H9 (cell line): ENCODE measurements around the gene CCDC30. TPM values are rescaled to one million over a fixed set of nuclear protein-coding genes. Genes with fewer than 3 reads are reported as not detected.

Experiments used
- DNase-seq: peaks from one replicate; pipeline ENCODE4 v3.0.0-alpha.2; 2017
- H2AFZ ChIP-seq: one replicate; pipeline ENCODE4 v1.6.1; 2013; ENCODE audit warnings: mild to moderate bottlenecking, low read length, control low read depth, moderate library complexity
- H2AK5ac ChIP-seq: 2 replicates; pipeline ENCODE4 v1.6.1; 2013; ENCODE audit warnings: low read length, control low read depth, mixed read lengths; ENCODE audit not compliant: insufficient read length
- H2BK120ac ChIP-seq: one replicate; pipeline ENCODE4 v1.6.1; 2013; ENCODE audit warnings: low read depth, mild to moderate bottlenecking, low read length, control low read depth, inconsistent platforms; ENCODE audit not compliant: poor library complexity, severe bottlenecking
- H2BK12ac ChIP-seq: 2 replicates; pipeline ENCODE4 v1.6.1; 2013; ENCODE audit warnings: low read length, control low read depth, mixed read lengths, low read depth; ENCODE audit not compliant: insufficient read length
- H2BK15ac ChIP-seq: 2 replicates; pipeline ENCODE4 v1.6.1; 2013; ENCODE audit warnings: low read depth, low read length, control low read depth
- H2BK20ac ChIP-seq: one replicate; pipeline ENCODE4 v1.6.1; 2013; ENCODE audit warnings: low read depth, mild to moderate bottlenecking, low read length, control low read depth, inconsistent platforms; ENCODE audit not compliant: poor library complexity, severe bottlenecking
- H2BK5ac ChIP-seq: 2 replicates; pipeline ENCODE4 v1.6.1; 2013; ENCODE audit warnings: low read length, control low read depth, mixed read lengths; ENCODE audit not compliant: insufficient read length
- H3K14ac ChIP-seq: 2 replicates; pipeline ENCODE4 v1.6.1; 2013; ENCODE audit warnings: low read length, control low read depth; ENCODE audit not compliant: insufficient read depth
- H3K18ac ChIP-seq: 2 replicates; pipeline ENCODE4 v1.6.1; 2013; ENCODE audit warnings: low read depth, mild to moderate bottlenecking, mixed read lengths, low read length, control low read depth; ENCODE audit not compliant: insufficient read length
- H3K23ac ChIP-seq: 2 replicates; pipeline ENCODE4 v1.6.1; 2013; ENCODE audit warnings: low read length, control low read depth, mixed read lengths, low read depth; ENCODE audit not compliant: insufficient read length
- H3K23me2 ChIP-seq: 2 replicates; pipeline ENCODE4 v1.6.1; 2013; ENCODE audit warnings: low read depth, mild to moderate bottlenecking, mixed read lengths, low read length, control low read depth; ENCODE audit not compliant: insufficient read length, poor library complexity, severe bottlenecking
- H3K27ac ChIP-seq: 2 replicates; pipeline ENCODE4 v1.5.1; 2013; ENCODE audit warnings: low read length, control low read depth, mixed read lengths, low read depth; ENCODE audit not compliant: insufficient read length
- H3K27me3 ChIP-seq: 2 replicates; pipeline ENCODE4 v1.6.1; 2013; ENCODE audit warnings: low read length, control low read depth, inconsistent platforms; ENCODE audit not compliant: insufficient read depth
- H3K4ac ChIP-seq: 2 replicates; pipeline ENCODE4 v1.6.1; 2013; ENCODE audit warnings: low read depth, mild to moderate bottlenecking, control low read depth, inconsistent platforms, low read length, moderate library complexity
- H3K4me1 ChIP-seq: 2 replicates; pipeline ENCODE4 v1.6.1; 2013; ENCODE audit warnings: low read length, control low read depth, inconsistent platforms; ENCODE audit not compliant: insufficient read depth
- H3K4me2 ChIP-seq: 2 replicates; pipeline ENCODE4 v1.6.1; 2013; ENCODE audit warnings: low read length, control low read depth, mixed read lengths; ENCODE audit not compliant: insufficient read length, insufficient read depth
- H3K56ac ChIP-seq: 2 replicates; pipeline ENCODE4 v1.6.1; 2013; ENCODE audit warnings: low read depth, mild to moderate bottlenecking, mixed read lengths, low read length, control low read depth; ENCODE audit not compliant: insufficient read length
- H3K79me1 ChIP-seq: 2 replicates; pipeline ENCODE4 v1.6.1; 2013; ENCODE audit warnings: low read depth, mild to moderate bottlenecking, moderate library complexity, low read length, control low read depth, inconsistent platforms; ENCODE audit not compliant: insufficient read depth, poor library complexity, severe bottlenecking
- H3K79me2 ChIP-seq: 2 replicates; pipeline ENCODE4 v1.6.1; 2013; ENCODE audit warnings: low read length, control low read depth, inconsistent platforms; ENCODE audit not compliant: insufficient read depth
- H3K9ac ChIP-seq: 2 replicates; pipeline ENCODE4 v1.6.1; 2013; ENCODE audit warnings: low read length, control low read depth, mixed read lengths; ENCODE audit not compliant: insufficient read length; ENCODE audit errors: extremely low read depth
- H3K9me3 ChIP-seq: one replicate; pipeline ENCODE4 v1.6.1; 2013; ENCODE audit warnings: low read depth, low read length, inconsistent platforms; ENCODE audit not compliant: control insufficient read depth
- H3T11ph ChIP-seq: one replicate; pipeline ENCODE4 v1.6.1; 2013; ENCODE audit warnings: mild to moderate bottlenecking, low read length, control low read depth, inconsistent platforms
- H4K20me1 ChIP-seq: one replicate; pipeline ENCODE4 v1.6.1; 2013; ENCODE audit not compliant: control insufficient read depth, insufficient read length, insufficient read depth
- H4K5ac ChIP-seq: 2 replicates; pipeline ENCODE4 v1.6.1; 2013; ENCODE audit warnings: low read depth, mild to moderate bottlenecking, mixed read lengths, low read length, control low read depth; ENCODE audit not compliant: insufficient read length
- H4K8ac ChIP-seq: replicated peaks from 2 replicates; pipeline ENCODE4 v1.6.1; 2013; ENCODE audit warnings: low read length, control low read depth, mixed read lengths, low read depth; ENCODE audit not compliant: insufficient read length
- H4K91ac ChIP-seq: 2 replicates; pipeline ENCODE4 v1.6.1; 2013; ENCODE audit warnings: low read depth, mild to moderate bottlenecking, moderate library complexity, mixed read lengths, low read length, control low read depth; ENCODE audit not compliant: insufficient read length
- H3K27ac Mint-ChIP-seq, 3 experiments: 2 replicates in 2 of 3; 3 replicates in 1 of 3; pipeline ENCODE4 v1.8.0; 2020 to 2021; ENCODE audit warnings: mixed read lengths in 3 of 3, mild to moderate bottlenecking in 1 of 3, moderate library complexity in 1 of 3
- H3K27me3 Mint-ChIP-seq: 2 replicates; pipeline ENCODE4 v1.8.0; 2021; ENCODE audit warnings: low read depth, mild to moderate bottlenecking, moderate library complexity, mixed read lengths
- H3K36me3 Mint-ChIP-seq, 3 experiments: 2 replicates in 2 of 3; 3 replicates in 1 of 3; pipeline ENCODE4 v1.8.0; 2020 to 2021; ENCODE audit warnings: low read depth in 3 of 3, mixed read lengths in 3 of 3; ENCODE audit not compliant: insufficient read depth in 1 of 3
- H3K4me1 Mint-ChIP-seq, 2 experiments: 2 replicates each; pipeline ENCODE4 v1.8.0; 2020; ENCODE audit warnings: mixed read lengths in 2 of 2
- H3K4me3 Mint-ChIP-seq, 2 experiments: 2 replicates in 1 of 2; 3 replicates in 1 of 2; pipeline ENCODE4 v1.8.0; 2020 to 2021; ENCODE audit warnings: mild to moderate bottlenecking in 2 of 2, mixed read lengths in 2 of 2, moderate library complexity in 1 of 2
- H3K9me3 Mint-ChIP-seq, 2 experiments: 2 replicates in 1 of 2; 3 replicates in 1 of 2; pipeline ENCODE4 v1.8.0; 2020; ENCODE audit warnings: mild to moderate bottlenecking in 2 of 2, mixed read lengths in 2 of 2, moderate library complexity in 1 of 2
- WGBS: extraction: QIAGEN DNeasy Blood & Tissue Kit; methylation state at CpG from one replicate; pipeline ENCODE4 v1.1.7; 2013; ENCODE audit warnings: missing lambda C conversion rate, low lambda C conversion rate, mixed read lengths; ENCODE audit not compliant: insufficient read length; ENCODE audit errors: extremely low coverage; 5-methylcytosine and 5-hydroxymethylcytosine counted together
- total RNA-seq: library from RNA; stranded (reverse); gene quantifications from 2 replicates; pipeline ENCODE4 v1.2.1, GENCODE V29; 2021
- TF ChIP-seq, protein P1 (sequence below): fragments of 200-600 bp; sonication (generic); conservative IDR thresholded peaks from 3 replicates; pipeline ENCODE4 v1.8.0; 2021; ENCODE audit warnings: antibody characterized with exemption, mild to moderate bottlenecking

The CCDC30 gene
- total RNA-seq, 1 experiment from 2014 or later: 1.8 TPM

- Histone ChIP-seq H4K5ac (no peak overlapping the region), H3K23ac (no peak overlapping the region), H3K4me1 (no peaks in the 10 kb centered on the region), H3K9ac (no peak overlapping the region), H3K56ac (no peak overlapping the region), H3K4ac (no peak overlapping the region), H3K79me1 (no peaks in the 10 kb centered on the region), H2BK120ac (no peak overlapping the region), H2BK15ac (no peak overlapping the region), H3T11ph (no peak overlapping the region), H3K27me3 (no peaks in the 10 kb centered on the region), H3K23me2 (no peaks in the 10 kb centered on the region), H2BK20ac (no peak overlapping the region), H3K4me2 (no peak overlapping the region), H4K91ac (no peak overlapping the region), H4K20me1 (no peaks in the 10 kb centered on the region), H4K8ac (no peak overlapping the region), H2AFZ (no peak overlapping the region), H3K18ac (no peak overlapping the region), H2BK12ac (no peak overlapping the region), H3K14ac (no peak overlapping the region), H2BK5ac (no peak overlapping the region), H2AK5ac (no peak overlapping the region), H3K27ac (no peak overlapping the region), H3K9me3 (no peaks in the 10 kb centered on the region), H3K79me2 (no peaks in the 10 kb centered on the region)
- no peaks in the 10 kb centered on the region; the same call in 1 of the 2 replicates for H3K27me3 Mint-ChIP-seq
- no peak overlapping the region for H3K27ac Mint-ChIP-seq
- H3K36me3 Mint-ChIP-seq: no peaks in the 10 kb centered on the region
- H3K4me3 Mint-ChIP-seq: no peak overlapping the region
- H3K4me1 Mint-ChIP-seq: no peaks in the 10 kb centered on the region
- WGBS: no CpG with 5 or more reads among the region's 1 CpG
- H3K9me3 Mint-ChIP-seq: no peaks in the 10 kb centered on the region
- TF ChIP-seq, protein P1, sequence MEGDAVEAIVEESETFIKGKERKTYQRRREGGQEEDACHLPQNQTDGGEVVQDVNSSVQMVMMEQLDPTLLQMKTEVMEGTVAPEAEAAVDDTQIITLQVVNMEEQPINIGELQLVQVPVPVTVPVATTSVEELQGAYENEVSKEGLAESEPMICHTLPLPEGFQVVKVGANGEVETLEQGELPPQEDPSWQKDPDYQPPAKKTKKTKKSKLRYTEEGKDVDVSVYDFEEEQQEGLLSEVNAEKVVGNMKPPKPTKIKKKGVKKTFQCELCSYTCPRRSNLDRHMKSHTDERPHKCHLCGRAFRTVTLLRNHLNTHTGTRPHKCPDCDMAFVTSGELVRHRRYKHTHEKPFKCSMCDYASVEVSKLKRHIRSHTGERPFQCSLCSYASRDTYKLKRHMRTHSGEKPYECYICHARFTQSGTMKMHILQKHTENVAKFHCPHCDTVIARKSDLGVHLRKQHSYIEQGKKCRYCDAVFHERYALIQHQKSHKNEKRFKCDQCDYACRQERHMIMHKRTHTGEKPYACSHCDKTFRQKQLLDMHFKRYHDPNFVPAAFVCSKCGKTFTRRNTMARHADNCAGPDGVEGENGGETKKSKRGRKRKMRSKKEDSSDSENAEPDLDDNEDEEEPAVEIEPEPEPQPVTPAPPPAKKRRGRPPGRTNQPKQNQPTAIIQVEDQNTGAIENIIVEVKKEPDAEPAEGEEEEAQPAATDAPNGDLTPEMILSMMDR: no peak
- no peak for DNase-seq
Measured at GRCh38 chr1:42541104-42541503, 78.0 kb downstream of the CCDC30 start.
